Upper lobe of left lung (tissue), 6 donors: ENCODE data around the gene STAP2. TPM values are rescaled to one million over a fixed set of nuclear protein-coding genes. Genes with fewer than 3 reads are reported as not detected.

Source experiments
- ATAC-seq, 2 donors: fragments of 200-7000 bp; cut with Tn5 transposase; one replicate each; pipeline ENCODE4 v1.9.1; 2022; ENCODE audit warnings: mild to moderate bottlenecking in 2 of 2, moderate library complexity in 2 of 2; ENCODE audit not compliant: low FRiP score in 2 of 2
- DNase-seq, 2 donors: peaks; one replicate each; pipeline ENCODE4 v3.0.0-alpha.2; 2019 to 2020
- H3K27ac ChIP-seq, 4 donors: fragments of 200-600 bp; sonication (generic); one replicate each; pipeline ENCODE4 v1.5.1; 2016 to 2019
- H3K27me3 ChIP-seq, 4 donors: fragments of 200-600 bp; sonication (generic); one replicate each; pipeline ENCODE4 v1.5.1; 2017 to 2019
- H3K36me3 ChIP-seq, 4 donors: fragments of 200-600 bp; sonication (generic); one replicate each; pipeline ENCODE4 v1.5.1; 2016 to 2019
- H3K4me1 ChIP-seq, 4 donors: fragments of 200-600 bp; sonication (generic); one replicate each; pipeline ENCODE4 v1.5.1; 2018 to 2019
- H3K4me3 ChIP-seq, 4 donors: fragments of 200-600 bp; sonication (generic); one replicate each; pipeline ENCODE4 v1.5.1; 2017 to 2019; ENCODE audit warnings: mild to moderate bottlenecking in 2 of 4, moderate library complexity in 1 of 4
- H3K9me3 ChIP-seq, 4 donors: fragments of 200-600 bp; sonication (generic); one replicate each; pipeline ENCODE4 v1.5.1; 2018 to 2019
- EP300 ChIP-seq, 4 donors: sonication (generic); formaldehyde crosslinking; IDR thresholded peaks; one replicate each; pipeline ENCODE4 v1.5.1; 2017; ENCODE audit warnings: antibody characterized with exemption in 4 of 4, control low read depth in 2 of 4
- POLR2A ChIP-seq, 4 donors: fragments of 450-650 bp; IDR thresholded peaks; one replicate each; pipeline ENCODE4 v1.5.1; 2016 to 2017; ENCODE audit warnings: antibody characterized with exemption in 4 of 4, mild to moderate bottlenecking in 2 of 4
- POLR2AphosphoS5 ChIP-seq, 2 donors: sonication (generic); formaldehyde crosslinking; IDR thresholded peaks; one replicate each; pipeline ENCODE4 v1.5.1; 2017; ENCODE audit warnings: antibody characterized with exemption in 2 of 2
- WGBS, 2 donors: methylation state at CpG; one replicate each; pipeline ENCODE4 v1.1.5; 2017 to 2018; 5-methylcytosine and 5-hydroxymethylcytosine counted together
- total RNA-seq, 6 donors: library from RNA; depleted of rRNA in 4 of 6; stranded (reverse); fragments of >200 nt in 4 of 6; gene quantifications; one replicate each; pipeline versions ENCODE4 v1.1.0 to v1.2.1, GENCODE V29; 2016 to 2021
- TF ChIP-seq, protein P1 (sequence below), 6 experiments: fragments of 450-650 bp in 4 of 6; fragments of 200-600 bp in 2 of 6; sonication (generic) in 2 of 6; IDR thresholded peaks; one replicate each; pipeline ENCODE4 v1.5.1; 2016 to 2019; ENCODE audit warnings: antibody characterized with exemption in 6 of 6
- donor health status: DM: no; HTN: no; CAD: no; lungs with moderate emphysema.
- donor health status: DM: no; HTN: yes; CAD: no; lungs with severe emphysema.

The STAP2 gene
- 10 to 100 TPM; 11.2 to 39.8 (median 14.7) TPM for total RNA-seq

- Histone ChIP-seq H3K9me3 (no peaks in the 10 kb centered on the region), H3K4me3 (peak within 1 kb of the TSS; percentile 19 to 56 (median 50)), H3K27ac (peak within 1 kb of the TSS; percentile 75 to 89 (median 81)), H3K36me3 (no peaks in the 10 kb centered on the region), H3K4me1 (peaks cover 11 to 22% (median 14%) of the 10 kb centered on the region in 4 donors), H3K27me3 (no peaks in the 10 kb centered on the region)
- ATAC-seq = no peak
- 38 to 42% methylated on average over 20 to 22 of the region's 27 CpGs for WGBS, 2 donors
- TF ChIP-seq POLR2AphosphoS5 (IDR thresholded peaks at IDR 0.05) = peak in 1 of 2 donors; percentile 49
- TF ChIP-seq POLR2A (IDR thresholded peaks at IDR 0.05) = peak in 1 of 4 donors; percentile 24
- TF ChIP-seq, protein P1, sequence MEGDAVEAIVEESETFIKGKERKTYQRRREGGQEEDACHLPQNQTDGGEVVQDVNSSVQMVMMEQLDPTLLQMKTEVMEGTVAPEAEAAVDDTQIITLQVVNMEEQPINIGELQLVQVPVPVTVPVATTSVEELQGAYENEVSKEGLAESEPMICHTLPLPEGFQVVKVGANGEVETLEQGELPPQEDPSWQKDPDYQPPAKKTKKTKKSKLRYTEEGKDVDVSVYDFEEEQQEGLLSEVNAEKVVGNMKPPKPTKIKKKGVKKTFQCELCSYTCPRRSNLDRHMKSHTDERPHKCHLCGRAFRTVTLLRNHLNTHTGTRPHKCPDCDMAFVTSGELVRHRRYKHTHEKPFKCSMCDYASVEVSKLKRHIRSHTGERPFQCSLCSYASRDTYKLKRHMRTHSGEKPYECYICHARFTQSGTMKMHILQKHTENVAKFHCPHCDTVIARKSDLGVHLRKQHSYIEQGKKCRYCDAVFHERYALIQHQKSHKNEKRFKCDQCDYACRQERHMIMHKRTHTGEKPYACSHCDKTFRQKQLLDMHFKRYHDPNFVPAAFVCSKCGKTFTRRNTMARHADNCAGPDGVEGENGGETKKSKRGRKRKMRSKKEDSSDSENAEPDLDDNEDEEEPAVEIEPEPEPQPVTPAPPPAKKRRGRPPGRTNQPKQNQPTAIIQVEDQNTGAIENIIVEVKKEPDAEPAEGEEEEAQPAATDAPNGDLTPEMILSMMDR (IDR thresholded peaks at IDR 0.05) = no peak
- peak; percentile 76 to 88 for DNase-seq
Measured at GRCh38 chr19:4338441-4339355, at the start of gene STAP2. Gene STAP2 (minus strand): TSS chr19:4338827. CDS start chr19:4338753, 74 bp downstream.

DNA sequence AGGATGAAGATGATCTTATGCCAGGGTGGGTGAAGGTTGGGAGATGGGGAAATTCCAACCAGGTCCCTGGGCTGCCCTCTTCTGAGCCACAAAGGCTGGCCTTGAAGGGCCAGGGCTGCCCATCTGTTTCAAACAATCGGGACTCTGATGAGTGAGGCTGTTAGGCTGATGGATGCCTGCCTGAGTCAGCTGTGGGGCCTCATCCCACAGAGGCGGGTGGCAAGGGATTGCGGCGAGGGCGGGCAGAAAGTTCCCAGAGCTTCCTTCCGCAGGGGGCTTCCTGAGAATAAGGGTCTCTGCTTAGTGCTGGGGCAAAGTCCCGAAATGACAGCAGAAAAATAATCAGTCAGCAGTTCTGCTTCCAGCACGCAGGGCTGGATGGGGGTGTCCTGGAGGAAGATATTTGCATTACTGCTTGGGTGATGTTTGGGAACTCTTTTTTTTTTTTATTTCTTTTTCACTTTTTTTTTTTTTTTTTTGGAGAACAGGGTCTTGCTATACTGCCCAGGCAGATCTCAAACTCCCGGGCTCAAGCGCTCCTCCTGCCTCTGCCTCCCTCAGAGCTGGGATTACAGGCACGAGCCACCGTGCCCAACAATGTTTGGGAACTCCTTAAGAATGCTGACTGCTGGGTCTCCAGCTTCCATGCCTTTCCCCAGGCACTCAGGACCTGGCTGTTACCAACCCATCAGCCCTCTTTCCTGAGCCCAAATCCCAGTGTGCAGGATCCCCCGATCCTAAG is 47.6 kb upstream of the STAP2 start:
- TF ChIP-seq EP300 (IDR thresholded peaks at IDR 0.05) (no peak), POLR2A (IDR thresholded peaks at IDR 0.05) (no peak), POLR2AphosphoS5 (IDR thresholded peaks at IDR 0.05) (no peak)
- TF ChIP-seq, protein P1 (IDR thresholded peaks at IDR 0.05) = no peak
- 84 to 86% methylated on average over 13 of the region's 13 CpGs for WGBS, 2 donors

GRCh38 chr19:4385291-4386040 is 46.8 kb upstream of the STAP2 start:
- H3K4me1 ChIP-seq = peaks cover 27 to 34% (median 29%) of the 10 kb centered on the region in 4 donors
- no peaks in the 10 kb centered on the region for H3K27me3 ChIP-seq
- H3K36me3 ChIP-seq = peaks cover 0 to 22% (median 13%) of the 10 kb centered on the region in 4 donors
- no peak overlapping the region for H3K4me3 ChIP-seq
- ATAC-seq = no peak
- WGBS, 2 donors = 88 to 91% methylated on average over 14 to 15 of the region's 15 CpGs
- H3K27ac ChIP-seq = peak overlapping the region in 2 of 4 donors; percentile 11 to 39
- no peaks in the 10 kb centered on the region for H3K9me3 ChIP-seq
- TF ChIP-seq POLR2AphosphoS5 (IDR thresholded peaks at IDR 0.05) = no peak
- no peak for TF ChIP-seq POLR2A (IDR thresholded peaks at IDR 0.05)
- TF ChIP-seq, protein P1 (IDR thresholded peaks at IDR 0.05) = no peak
- no peak for DNase-seq

More for the DNA sequence above, 47.6 kb upstream of the STAP2 start:
- no peak overlapping the region for H3K4me3 ChIP-seq
- peak overlapping the region in 2 of 4 donors; percentile 11 to 39 for H3K27ac ChIP-seq
- H3K36me3 ChIP-seq = peaks cover 0 to 22% (median 13%) of the 10 kb centered on the region in 4 donors
- DNase-seq = no peak
- peaks cover 31 to 38% (median 35%) of the 10 kb centered on the region in 4 donors for H3K4me1 ChIP-seq
- no peaks in the 10 kb centered on the region for H3K27me3 ChIP-seq
- no peaks in the 10 kb centered on the region for H3K9me3 ChIP-seq
- no peak for ATAC-seq

GRCh38 chr19:4380254-4380727 is 41.7 kb upstream of the STAP2 start:
- H3K27ac ChIP-seq = peak overlapping the region; percentile 72 to 85 (median 82)
- ATAC-seq = peak in 1 of 2 donors; percentile 41
- peaks cover 47 to 55% (median 52%) of the 10 kb centered on the region in 4 donors for H3K4me1 ChIP-seq
- DNase-seq = peak; percentile 58 to 61
- no peak for TF ChIP-seq EP300 (IDR thresholded peaks at IDR 0.05)
- peak; percentile 10 to 33 for TF ChIP-seq POLR2AphosphoS5 (IDR thresholded peaks at IDR 0.05)
- H3K4me3 ChIP-seq = peak overlapping the region in 2 of 4 donors; percentile 17 to 21
- no peaks in the 10 kb centered on the region for H3K9me3 ChIP-seq
- peaks cover 0 to 17% (median 9%) of the 10 kb centered on the region in 4 donors for H3K36me3 ChIP-seq
- no peaks in the 10 kb centered on the region for H3K27me3 ChIP-seq
- WGBS, 2 donors = 19 to 27% methylated on average over 17 of the region's 17 CpGs
